Measurements from ENCODE around the gene ACIN1.

DNA sequence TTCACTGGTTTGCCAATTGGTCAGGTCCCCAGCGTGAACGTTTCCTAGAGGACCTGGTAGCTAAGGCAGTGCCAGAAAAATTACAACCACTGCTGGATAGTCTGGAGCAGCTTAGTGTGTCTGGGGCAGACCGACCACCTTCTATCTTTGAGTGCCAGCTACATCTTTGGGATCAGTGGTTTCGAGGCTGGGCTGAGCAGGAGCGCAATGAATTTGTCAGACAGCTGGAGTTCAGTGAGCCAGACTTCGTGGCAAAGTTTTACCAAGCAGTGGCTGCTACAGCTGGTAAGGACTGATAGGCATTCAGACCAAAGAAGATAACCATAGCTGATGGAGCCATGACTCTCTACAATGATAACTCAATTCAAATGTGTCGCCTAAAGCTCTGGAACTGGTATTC, 2.9 kb upstream of the ACIN1 start:
- no peak for TF ChIP-seq CTCF (IDR thresholded peaks at IDR 0.05; ENCODE audit: insufficient read depth, low read length, poor library complexity, severe bottlenecking)
- no peak for TF ChIP-seq EZH2phosphoT487 (conservative IDR thresholded peaks at IDR 0.05; ENCODE audit: low read length)
